Endothelial cell of umbilical vein (primary cell): ENCODE results near the gene TMPRSS5. TPM values are rescaled to one million over a fixed set of nuclear protein-coding genes. Genes with fewer than 3 reads are reported as not detected.

Experiments used
- BruUV-seq: library from RNA; stranded (reverse); fragments of 400-500 nt; replicated peaks from 2 replicates; lab custom pipeline; 2021; lab: Mats Ljungman, UMichigan
- CTCF ChIA-PET: fragments of 300-600, 350-600 bp; sonication (Branson Sonifier 250); formaldehyde crosslinking; loops from one replicate; lab custom pipeline; 2021; ENCODE audit warnings: antibody characterized with exemption, inconsistent platforms; lab: Charles Lee
- POLR2A ChIA-PET: fragments of 300-600, 350-600 bp; sonication (Branson Sonifier 250); formaldehyde crosslinking; loops from one replicate; lab custom pipeline; 2021; ENCODE audit warnings: antibody characterized with exemption, inconsistent platforms; lab: Charles Lee
- DNase-seq: peaks from one replicate; pipeline ENCODE4 v3.0.0-alpha.2; 2011; ENCODE audit warnings: low read depth, low spot score
- FAIRE-seq: peaks from 2 replicates; lab custom pipeline; 2011; peaks lifted over from hg19 to GRCh38; lab: Jason Lieb, UNC
- H2AFZ ChIP-seq: 2 replicates; pipeline ENCODE4 v1.6.0; 2012; ENCODE audit warnings: low read depth, low read length, control low read depth, inconsistent platforms
- H3K27ac ChIP-seq: 2 replicates; pipeline ENCODE4 v1.5.1; 2011; ENCODE audit warnings: low read depth, mild to moderate bottlenecking, control low read depth, low read length, moderate library complexity; ENCODE audit not compliant: insufficient read depth
- H3K27me3 ChIP-seq, 2 experiments: 2 replicates each; pipeline versions ENCODE4 v1.6.0 to v1.6.1; 2011; ENCODE audit warnings: low read length in 2 of 2, mixed read lengths in 1 of 2; ENCODE audit not compliant: control insufficient read depth in 2 of 2, insufficient read depth in 2 of 2
- H3K36me3 ChIP-seq, 2 experiments: 2 replicates in 1 of 2; 3 replicates in 1 of 2; pipeline ENCODE4 v1.5.1; 2011; ENCODE audit warnings: low read length in 2 of 2, mild to moderate bottlenecking in 1 of 2, moderate library complexity in 1 of 2; ENCODE audit not compliant: control insufficient read depth in 2 of 2, insufficient read depth in 2 of 2; ENCODE audit errors: extremely low read depth in 1 of 2
- H3K4me1 ChIP-seq: 3 replicates; pipeline ENCODE4 v1.5.1; 2011; ENCODE audit warnings: mild to moderate bottlenecking, low read length; ENCODE audit not compliant: control insufficient read depth, insufficient read depth; ENCODE audit errors: extremely low read depth
- H3K4me2 ChIP-seq: 2 replicates; pipeline ENCODE4 v1.6.1; 2011; ENCODE audit warnings: low read length, control low read depth, mixed read lengths; ENCODE audit not compliant: insufficient read depth
- H3K4me3 ChIP-seq, 3 experiments: fragments of 200-600 bp in 1 of 3; sonication (generic), shearing (Covaris generic) in 1 of 3; replicated peaks in 1 of 3; 2 replicates each; pipeline ENCODE4 v1.5.1; 2011 to 2016; ENCODE audit warnings: control low read depth in 3 of 3, low read length in 3 of 3, mild to moderate bottlenecking in 2 of 3, inconsistent platforms in 1 of 3, low read depth in 1 of 3, moderate library complexity in 1 of 3; ENCODE audit not compliant: insufficient read depth in 1 of 3
- H3K79me2 ChIP-seq: 2 replicates; pipeline ENCODE4 v1.6.0; 2012; ENCODE audit warnings: low read length, inconsistent platforms; ENCODE audit not compliant: control insufficient read depth, insufficient read depth
- H3K9ac ChIP-seq: replicated peaks from 2 replicates; pipeline ENCODE3; 2011; ENCODE audit warnings: low read length, control low read depth; ENCODE audit not compliant: insufficient read depth; ENCODE audit errors: extremely low read depth
- H3K9me1 ChIP-seq: replicated peaks from 3 replicates; pipeline ENCODE4 v1.6.0; 2011; ENCODE audit warnings: mild to moderate bottlenecking, low read length; ENCODE audit not compliant: control insufficient read depth, insufficient read depth; ENCODE audit errors: extremely low read depth
- H3K9me3 ChIP-seq: replicated peaks from 2 replicates; pipeline ENCODE4 v1.5.1; 2012; ENCODE audit warnings: low read length, inconsistent platforms; ENCODE audit not compliant: control insufficient read depth, insufficient read depth
- H4K20me1 ChIP-seq: replicated peaks from 2 replicates; pipeline ENCODE3; 2011; ENCODE audit warnings: mild to moderate bottlenecking, low read length; ENCODE audit not compliant: control insufficient read depth, insufficient read depth; ENCODE audit errors: extremely low read depth
- EZH2 ChIP-seq: IDR thresholded peaks from 2 replicates; pipeline ENCODE4 v1.6.1; 2012; ENCODE audit warnings: borderline replicate concordance, low read depth, mild to moderate bottlenecking, moderate library complexity, low read length, inconsistent platforms; ENCODE audit not compliant: severe bottlenecking
- FOS ChIP-seq: IDR thresholded peaks from 2 replicates; pipeline ENCODE4 v1.6.1; 2011; ENCODE audit warnings: mild to moderate bottlenecking, low read length, moderate library complexity, borderline replicate concordance; ENCODE audit not compliant: insufficient read depth
- GATA2 ChIP-seq: IDR thresholded peaks from 2 replicates; pipeline ENCODE4 v1.7.0; 2011; ENCODE audit warnings: low read depth, mild to moderate bottlenecking, moderate library complexity, mixed read lengths, low read length; ENCODE audit not compliant: insufficient read length, insufficient read depth
- JUN ChIP-seq: IDR thresholded peaks from 2 replicates; pipeline ENCODE4 v1.6.1; 2011; ENCODE audit warnings: borderline replicate concordance, low read depth; ENCODE audit not compliant: insufficient read length, insufficient read depth
- MAX ChIP-seq: IDR thresholded peaks from 2 replicates; pipeline ENCODE4 v1.6.1; 2011; ENCODE audit not compliant: insufficient read depth, insufficient read length
- MYC ChIP-seq: IDR thresholded peaks from one replicate; pipeline ENCODE4 v1.6.1; 2011; ENCODE audit warnings: mild to moderate bottlenecking, low read depth, low read length
- POLR2A ChIP-seq: IDR thresholded peaks from 2 replicates; pipeline ENCODE4 v1.6.1; 2012; ENCODE audit warnings: low read depth, mild to moderate bottlenecking, control low read depth, low read length
- POLR2AphosphoS5 ChIP-seq: IDR thresholded peaks from 2 replicates; pipeline ENCODE4 v1.6.1; 2012; ENCODE audit warnings: low read depth, mild to moderate bottlenecking, control low read depth, low read length, moderate library complexity; ENCODE audit not compliant: insufficient read depth
- dilution Hi-C: fragments of 300-500 bp; cut with MboI; formaldehyde crosslinking; loops from one replicate; pipeline ENCODE4 v1.15.0; 2019; ENCODE audit warnings: low sequenced_read_pairs; ENCODE audit not compliant: extremely low pct_ligation_motif_present
- intact Hi-C: fragments of 100-400 bp; cut with micrococcal nuclease; formaldehyde crosslinking; loops from one replicate; pipeline ENCODE4 v1.10.0; 2022
- polyA plus RNA-seq, 4 experiments: library from polyadenylated mRNA; depleted of rRNA in 3 of 4; stranded (reverse) in 3 of 4; unstranded in 1 of 4; fragments of >200 nt; gene quantifications; 2 replicates each; pipeline versions ENCODE4 v1.2.1 to v1.2.3, GENCODE V29; 2011 to 2012; ENCODE audit warnings: missing spikeins in 1 of 4
- total RNA-seq: library from RNA; stranded (reverse); gene quantifications from 2 replicates; pipeline ENCODE4 v1.2.3, GENCODE V29; 2021
- TF ChIP-seq, protein P1 (sequence below), 2 donors: IDR thresholded peaks; 1 replicate in 1 of 2; 2 replicates in 1 of 2; pipeline ENCODE4 v1.5.1; 2011; ENCODE audit warnings: low read length in 2 of 2, mild to moderate bottlenecking in 2 of 2, moderate library complexity in 2 of 2, control low read depth in 1 of 2, inconsistent platforms in 1 of 2, low read depth in 1 of 2; ENCODE audit not compliant: insufficient read depth in 1 of 2; ENCODE audit errors: extremely low read depth in 1 of 2

Gene TMPRSS5
- total and polyA plus RNA-seq, 2 donors (not counting 3 experiments of a cell fraction or from before 2014, with no cell fraction given), result 0.40 to 0.64 TPM

DNA sequence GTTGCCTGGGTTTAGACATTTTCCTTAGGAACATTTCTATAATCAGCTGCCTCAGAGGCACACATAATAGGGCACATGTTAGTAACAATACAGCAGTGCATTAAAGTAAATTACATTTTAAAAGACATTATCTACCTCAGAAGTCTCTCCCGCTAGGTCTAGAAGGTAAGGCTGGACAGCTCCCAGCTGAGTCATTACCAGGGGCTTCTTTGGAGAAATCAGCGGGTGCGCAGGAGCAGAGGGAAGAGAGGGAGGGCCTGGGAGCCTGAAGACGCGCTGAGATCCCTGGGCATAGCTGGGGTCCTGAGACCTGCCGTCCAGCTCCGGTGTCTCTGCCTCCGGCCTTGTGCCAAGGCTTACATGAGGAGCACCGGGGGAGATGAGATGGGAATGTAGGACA, 67.7 kb downstream of the TMPRSS5 start:
- H3K9ac ChIP-seq, result no peak overlapping the region
- no peaks in the 10 kb centered on the region for H3K27me3 ChIP-seq
- H3K9me1 ChIP-seq, result no peaks in the 10 kb centered on the region
- no peak overlapping the region for H3K4me2 ChIP-seq
- no peaks in the 10 kb centered on the region for H4K20me1 ChIP-seq
- CTCF ChIA-PET, result no interaction called here
- H3K27ac ChIP-seq, result no peak overlapping the region
- TF ChIP-seq POLR2AphosphoS5 (no peak), MYC (no peak), GATA2 (no peak), JUN (no peak), MAX (no peak), EZH2 (no peak), POLR2A (no peak), FOS (no peak)
- TF ChIP-seq, protein P1, sequence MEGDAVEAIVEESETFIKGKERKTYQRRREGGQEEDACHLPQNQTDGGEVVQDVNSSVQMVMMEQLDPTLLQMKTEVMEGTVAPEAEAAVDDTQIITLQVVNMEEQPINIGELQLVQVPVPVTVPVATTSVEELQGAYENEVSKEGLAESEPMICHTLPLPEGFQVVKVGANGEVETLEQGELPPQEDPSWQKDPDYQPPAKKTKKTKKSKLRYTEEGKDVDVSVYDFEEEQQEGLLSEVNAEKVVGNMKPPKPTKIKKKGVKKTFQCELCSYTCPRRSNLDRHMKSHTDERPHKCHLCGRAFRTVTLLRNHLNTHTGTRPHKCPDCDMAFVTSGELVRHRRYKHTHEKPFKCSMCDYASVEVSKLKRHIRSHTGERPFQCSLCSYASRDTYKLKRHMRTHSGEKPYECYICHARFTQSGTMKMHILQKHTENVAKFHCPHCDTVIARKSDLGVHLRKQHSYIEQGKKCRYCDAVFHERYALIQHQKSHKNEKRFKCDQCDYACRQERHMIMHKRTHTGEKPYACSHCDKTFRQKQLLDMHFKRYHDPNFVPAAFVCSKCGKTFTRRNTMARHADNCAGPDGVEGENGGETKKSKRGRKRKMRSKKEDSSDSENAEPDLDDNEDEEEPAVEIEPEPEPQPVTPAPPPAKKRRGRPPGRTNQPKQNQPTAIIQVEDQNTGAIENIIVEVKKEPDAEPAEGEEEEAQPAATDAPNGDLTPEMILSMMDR (IDR thresholded peaks at IDR 0.05; ENCODE audit: extremely low read depth in 1 of 2, insufficient read depth in 1 of 2, low read depth in 1 of 2, low read length in 2 of 2), result no peak
- dilution Hi-C loops (no loop called here), intact Hi-C loops (no loop called here)
- DNase-seq (no peak), FAIRE-seq (no peak)
- H3K9me3 ChIP-seq, result no peaks in the 10 kb centered on the region
- no TSS peak for BruUV-seq
- H3K4me1 ChIP-seq, result no peaks in the 10 kb centered on the region
- H2AFZ ChIP-seq, result no peak overlapping the region
- H3K36me3 ChIP-seq, result no peaks in the 10 kb centered on the region
- no peak overlapping the region for H3K4me3 ChIP-seq
- POLR2A ChIA-PET, result no interaction called here
- H3K79me2 ChIP-seq, result no peaks in the 10 kb centered on the region
